HG03095 (cell line): ENCODE measurements around the gene PTRHD1.

Experiments
- ATAC-seq: cut with Tn5 transposase; IDR thresholded peaks from one replicate; pipeline ENCODE4 v1.9.1; 2021; ENCODE audit warnings: moderate library complexity; ENCODE audit not compliant: unreplicated experiment

Gene PTRHD1

GRCh38 chr2:24763843-24764242, 29.3 kb downstream of the PTRHD1 start:
- ATAC-seq = no peak

GRCh38 chr2:24762518-24762917, 30.7 kb downstream of the PTRHD1 start:
- ATAC-seq = no peak

GRCh38 chr2:24761866-24762265, 31.3 kb downstream of the PTRHD1 start:
- no peak for ATAC-seq

- ATAC-seq = no peak
Measured at GRCh38 chr2:24756789-24757188, 36.4 kb downstream of the PTRHD1 start.

GRCh38 chr2:24754985-24755705, 38.0 kb downstream of the PTRHD1 start:
- ATAC-seq = no peak

GRCh38 chr2:24749069-24749691, 44.0 kb downstream of the PTRHD1 start:
- no peak for ATAC-seq

GRCh38 chr2:24747299-24747698, 45.9 kb downstream of the PTRHD1 start:
- ATAC-seq = no peak

GRCh38 chr2:24745825-24746224, 47.4 kb downstream of the PTRHD1 start:
- ATAC-seq = no peak

- ATAC-seq = no peak
Measured at GRCh38 chr2:24744356-24744755, 48.8 kb downstream of the PTRHD1 start.

GRCh38 chr2:24743924-24744323, 49.3 kb downstream of the PTRHD1 start:
- ATAC-seq = no peak

- ATAC-seq = no peak
Measured at GRCh38 chr2:24742730-24743129, 50.5 kb downstream of the PTRHD1 start.

- no peak for ATAC-seq
Measured at GRCh38 chr2:24740142-24740541, 53.0 kb downstream of the PTRHD1 start.
